HG03097 (cell line): ENCODE results near the gene CCDC32.
A peak's percentile ranks its signal among the peaks of the same experiment; 100 is the strongest.

ENCODE experiments used
- ATAC-seq: cut with Tn5 transposase; IDR thresholded peaks from one replicate; pipeline ENCODE4 v1.9.1; 2021; ENCODE audit not compliant: unreplicated experiment, low FRiP score

The CCDC32 gene

DNA sequence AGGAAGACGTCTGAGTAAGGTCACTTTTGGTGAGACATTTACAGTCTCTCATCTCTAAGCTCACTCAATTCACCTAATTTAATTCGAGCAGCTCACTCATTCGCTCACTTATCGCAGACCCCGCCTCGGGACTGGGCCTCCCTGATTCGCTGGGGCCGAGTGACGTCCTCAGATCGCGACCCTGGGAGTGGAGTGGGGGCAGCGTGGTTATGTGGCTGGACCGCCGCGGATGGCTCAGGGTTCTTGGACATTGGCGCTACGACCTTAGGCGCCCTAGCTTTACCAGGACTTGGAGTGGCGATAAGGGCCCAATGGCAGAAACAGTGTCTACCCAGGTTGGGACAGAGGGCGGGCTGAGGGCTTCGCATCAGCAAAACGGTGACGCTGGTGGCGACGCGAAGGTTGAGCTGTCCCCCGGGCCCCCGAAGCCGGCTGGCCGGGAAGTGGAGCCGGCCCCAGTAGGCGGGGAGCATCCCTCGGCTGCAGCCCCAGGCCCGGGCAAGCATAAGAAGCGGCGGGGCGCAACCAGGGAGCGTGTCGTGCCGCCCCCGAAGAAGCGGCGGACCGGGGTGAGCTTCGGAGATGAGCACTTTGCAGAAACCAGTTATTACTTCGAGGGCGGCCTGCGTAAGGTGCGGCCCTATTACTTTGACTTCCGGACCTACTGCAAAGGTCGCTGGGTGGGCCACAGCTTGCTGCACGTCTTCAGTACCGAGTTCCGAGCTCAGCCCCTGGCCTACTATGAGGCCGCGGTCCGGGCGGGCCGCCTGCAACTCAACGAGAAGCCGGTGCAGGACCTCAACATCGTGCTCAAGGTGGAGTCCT, 4.5 kb upstream of the CCDC32 start, which contains the start of gene RPUSD2:
TSS of gene RPUSD2 (plus strand) at position 171 of the 825 bp plus-strand sequence. CDS start at position 210, 39 bp downstream.
- peak; percentile 49 for ATAC-seq

DNA sequence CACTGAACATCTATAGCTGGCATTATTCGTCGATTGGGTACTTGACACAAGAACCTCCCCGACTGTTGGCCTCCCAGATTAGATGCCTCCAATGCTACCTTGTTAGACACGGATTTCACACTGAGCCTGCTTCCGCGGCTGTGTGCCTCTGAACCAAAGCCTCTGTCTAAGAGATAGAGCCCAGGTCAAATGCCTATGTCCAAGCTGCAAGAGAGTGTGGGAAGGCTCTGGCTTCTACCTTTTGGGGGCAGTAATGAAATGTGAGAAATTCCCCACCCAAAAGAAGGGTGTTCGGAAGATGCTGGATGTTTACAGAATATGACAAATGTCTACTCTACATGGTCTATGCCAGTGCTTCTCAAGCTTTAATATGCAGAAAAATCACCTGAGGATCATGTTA, 2.3 kb upstream of the CCDC32 start:
- ATAC-seq = no peak

DNA sequence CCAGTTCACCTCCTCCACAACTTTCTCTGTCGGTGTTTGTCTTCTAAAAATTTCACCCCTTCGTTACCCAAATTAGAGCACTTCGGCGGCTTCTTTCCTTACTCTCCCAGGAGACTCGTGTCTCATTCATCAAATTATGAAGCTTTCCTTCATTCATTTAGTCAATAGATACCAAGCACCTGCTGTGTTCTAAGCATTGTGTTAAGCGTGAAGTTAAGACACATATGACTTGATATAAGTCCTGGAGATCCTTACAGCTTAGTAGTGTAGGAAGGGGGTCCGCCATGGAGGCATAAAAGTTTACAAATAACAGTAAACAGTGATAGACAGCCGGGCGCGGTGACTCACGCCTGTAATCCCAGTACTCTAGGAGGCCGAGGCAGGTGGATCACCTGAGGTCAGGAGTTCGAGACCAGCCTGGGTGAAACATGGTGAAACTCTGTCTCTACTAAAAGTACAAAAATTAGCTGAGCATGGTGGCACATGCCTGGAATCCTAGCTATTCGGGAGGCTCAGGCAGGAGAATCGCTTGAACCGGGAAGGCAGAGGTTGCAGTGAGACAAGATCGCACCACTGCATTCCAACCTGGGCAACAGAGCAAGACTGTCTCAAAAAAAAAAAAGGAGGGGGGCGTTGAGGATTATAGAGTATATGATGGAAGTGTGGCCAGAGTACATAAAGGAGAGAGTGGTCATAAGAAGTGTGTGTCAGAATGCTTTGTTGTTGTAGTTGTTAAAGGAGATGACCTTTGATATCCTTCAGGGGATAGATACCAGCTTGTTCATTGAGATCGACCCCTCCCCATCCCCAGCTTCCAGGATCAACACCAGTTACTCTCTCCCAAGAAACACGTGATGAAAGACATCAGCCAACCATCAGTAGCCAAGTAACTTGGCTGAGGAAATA, 744 bp upstream of the CCDC32 start:
- no peak for ATAC-seq

DNA sequence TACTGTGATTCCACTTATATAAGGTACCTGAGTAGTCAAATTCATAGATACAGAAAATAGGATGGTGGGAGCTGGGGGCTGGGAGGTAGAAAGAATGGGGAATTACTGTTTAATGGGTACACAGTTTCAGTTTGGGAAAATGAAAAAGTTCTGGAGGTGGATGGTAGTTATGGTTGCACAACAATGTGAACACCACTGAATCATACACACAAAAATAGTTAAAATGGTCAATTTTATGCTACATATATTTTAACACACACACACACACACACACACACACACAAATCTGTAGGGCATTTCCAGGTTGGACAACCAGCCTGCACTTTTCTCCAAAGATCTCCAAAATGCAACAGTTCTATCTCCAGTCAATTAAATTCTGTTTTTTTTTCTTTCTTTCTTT, 1.4 kb downstream of the CCDC32 start:
- no peak for ATAC-seq

DNA sequence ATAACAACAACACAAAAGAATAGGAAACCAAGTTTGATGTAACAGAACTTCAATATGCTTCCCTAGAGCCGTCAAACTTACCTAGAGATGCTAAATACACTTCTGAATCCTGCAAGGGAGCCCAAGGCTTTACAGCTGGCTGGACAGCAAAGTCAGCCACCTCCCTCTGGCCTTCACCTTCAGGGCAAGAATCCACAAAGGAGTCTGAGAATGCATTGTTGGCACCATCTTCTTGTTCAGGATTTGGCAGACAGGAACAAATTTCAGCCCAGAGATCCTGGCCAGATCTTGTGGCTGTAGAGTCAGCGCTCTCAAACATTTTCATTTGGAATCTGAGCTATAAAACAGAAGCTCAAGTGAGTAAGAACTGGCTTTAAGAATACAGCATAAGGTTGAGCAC, 2.2 kb downstream of the CCDC32 start:
- ATAC-seq = no peak

DNA sequence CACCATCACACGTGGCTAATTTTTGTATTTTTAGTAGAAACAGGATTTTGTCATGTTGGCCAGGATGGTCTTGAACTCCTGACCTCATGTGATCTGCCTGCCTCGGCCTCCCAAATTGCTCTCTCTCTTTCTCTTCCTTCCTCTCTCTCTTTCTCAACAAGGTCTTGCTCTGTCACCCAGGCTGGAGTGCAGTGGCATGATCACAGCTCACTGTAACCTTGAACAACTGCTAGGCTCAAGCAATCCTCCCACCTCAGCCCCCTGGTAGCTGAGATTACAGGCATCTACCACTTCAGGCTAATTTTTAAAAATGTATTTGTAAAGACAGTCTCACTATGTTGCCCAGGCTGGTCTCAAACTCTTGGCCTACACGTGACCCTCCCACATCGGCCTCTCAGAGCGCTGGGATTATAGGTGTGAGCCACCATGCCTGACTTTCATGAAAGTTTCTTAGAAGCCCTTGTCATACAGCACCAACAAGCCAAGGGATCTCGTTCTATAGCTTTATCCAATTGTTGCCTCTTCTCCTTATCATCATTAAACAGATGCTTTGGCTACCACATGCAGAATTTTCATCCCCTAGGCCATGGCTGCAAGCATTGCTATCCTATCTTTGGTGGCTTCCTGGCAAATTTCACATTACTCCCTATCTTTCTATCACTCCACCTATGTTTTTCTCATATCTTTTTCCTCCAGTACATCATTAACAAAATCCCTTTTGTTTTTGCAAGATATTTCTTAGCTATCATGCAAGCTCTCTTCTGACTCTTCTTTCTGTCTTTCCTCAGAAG, 5.7 kb downstream of the CCDC32 start:
- no peak for ATAC-seq

DNA sequence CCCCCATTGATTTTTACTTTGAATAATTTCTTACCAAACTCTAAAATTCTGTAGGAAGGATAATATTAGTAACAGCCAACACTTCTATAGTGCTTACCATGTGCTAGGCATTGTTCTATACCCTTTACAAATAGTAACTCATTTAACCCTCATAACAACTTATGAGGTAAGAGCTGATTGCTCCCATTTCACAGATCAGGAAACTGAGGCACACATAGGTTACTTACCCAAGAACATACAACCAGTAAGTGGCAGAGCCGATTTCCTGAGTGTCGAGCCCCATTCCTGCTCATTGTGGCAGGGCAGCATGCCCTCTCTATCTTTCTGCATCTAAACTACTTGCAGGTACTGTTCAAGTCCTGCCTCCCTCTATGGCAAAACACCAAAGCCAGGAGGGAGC, 9.0 kb downstream of the CCDC32 start:
- ATAC-seq = no peak

DNA sequence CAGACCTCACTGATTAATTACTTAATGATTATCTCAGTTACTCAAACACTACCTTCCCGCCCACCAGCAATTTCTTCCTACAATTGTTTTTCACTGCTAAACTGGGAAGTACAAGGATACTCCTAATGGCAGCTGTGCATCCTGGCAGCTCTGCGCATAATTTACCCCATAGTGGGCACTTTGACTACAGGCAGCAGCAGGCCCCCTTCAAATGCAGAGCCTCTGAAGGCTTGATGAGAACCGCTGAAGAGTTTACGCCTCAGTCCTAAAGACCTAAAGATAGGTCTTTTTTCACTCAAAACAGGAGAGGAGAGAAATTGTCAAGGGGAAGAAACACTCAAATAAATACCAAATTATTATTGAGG, 10.7 kb downstream of the CCDC32 start:
- no peak for ATAC-seq

DNA sequence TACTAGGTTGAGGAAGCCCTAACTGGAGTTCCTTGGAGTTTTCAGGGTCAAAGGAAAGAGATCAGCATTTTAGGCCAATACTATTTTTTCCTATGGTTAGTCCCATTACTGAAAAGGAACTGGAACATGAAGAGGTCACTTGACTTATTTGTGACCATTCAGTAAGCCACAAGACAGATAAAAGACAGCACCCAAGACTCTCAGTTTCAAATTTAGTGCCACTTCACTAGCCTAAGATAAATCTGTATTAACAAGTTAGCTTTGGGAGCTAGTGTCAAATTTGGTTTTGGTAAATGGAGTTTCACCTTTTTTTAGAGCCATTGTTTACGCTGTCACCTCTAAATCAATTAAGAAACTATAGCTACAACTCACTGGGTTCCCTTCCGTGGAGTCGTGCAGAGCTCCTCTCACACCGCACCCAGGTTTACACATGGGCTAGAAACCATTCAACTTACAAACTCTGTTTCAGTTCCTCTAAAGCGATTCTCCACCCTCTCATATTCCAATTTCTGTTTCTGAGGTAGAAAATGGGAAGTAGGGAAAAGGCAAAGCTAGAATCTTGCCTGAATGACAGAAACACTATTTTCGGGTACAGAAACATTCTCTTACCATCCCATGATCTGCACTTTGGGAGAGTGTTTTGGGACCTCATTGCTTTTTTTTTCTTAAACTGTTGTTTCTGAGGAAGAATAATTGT, 14.4 kb downstream of the CCDC32 start:
- peak; percentile 61 for ATAC-seq

DNA sequence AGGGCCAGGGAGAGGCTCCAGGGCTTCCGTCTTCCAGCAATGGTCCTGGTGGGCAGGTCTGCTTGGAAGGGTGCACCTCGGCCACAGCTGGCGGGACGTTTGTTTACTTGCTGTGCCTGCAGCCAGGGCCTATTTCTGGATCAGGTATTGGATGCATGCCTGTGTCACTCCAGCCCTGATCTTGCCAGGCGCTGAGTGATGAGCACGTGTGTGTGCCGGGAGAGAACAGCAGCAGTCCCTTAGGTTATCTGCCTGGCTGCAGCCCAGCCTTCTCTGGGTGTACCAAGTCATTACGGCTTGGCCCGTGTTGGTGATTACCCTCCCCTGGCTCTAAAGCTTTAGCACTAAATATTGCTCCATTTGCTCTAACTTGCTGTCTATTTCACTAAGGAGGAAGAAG, 14.9 kb downstream of the CCDC32 start:
- no peak for ATAC-seq

DNA sequence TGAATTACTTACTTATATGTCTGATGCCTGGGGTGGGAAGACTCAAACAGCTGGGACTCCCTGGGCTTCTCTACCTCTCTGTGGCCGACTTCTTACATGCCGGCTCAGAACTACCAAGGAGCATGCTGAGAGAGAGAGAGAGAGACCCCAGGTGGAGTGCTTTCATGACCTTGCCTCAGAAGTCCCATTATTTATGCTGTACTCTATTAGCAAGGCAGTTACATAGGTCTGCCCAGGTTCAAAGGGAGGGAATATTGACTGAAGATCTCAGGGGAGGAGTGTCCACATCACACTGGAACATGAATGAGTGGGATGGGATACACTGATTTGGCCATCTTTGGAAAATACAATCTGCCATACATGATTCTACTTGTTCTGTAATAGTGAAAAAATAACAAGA, 16.2 kb downstream of the CCDC32 start:
- no peak for ATAC-seq

DNA sequence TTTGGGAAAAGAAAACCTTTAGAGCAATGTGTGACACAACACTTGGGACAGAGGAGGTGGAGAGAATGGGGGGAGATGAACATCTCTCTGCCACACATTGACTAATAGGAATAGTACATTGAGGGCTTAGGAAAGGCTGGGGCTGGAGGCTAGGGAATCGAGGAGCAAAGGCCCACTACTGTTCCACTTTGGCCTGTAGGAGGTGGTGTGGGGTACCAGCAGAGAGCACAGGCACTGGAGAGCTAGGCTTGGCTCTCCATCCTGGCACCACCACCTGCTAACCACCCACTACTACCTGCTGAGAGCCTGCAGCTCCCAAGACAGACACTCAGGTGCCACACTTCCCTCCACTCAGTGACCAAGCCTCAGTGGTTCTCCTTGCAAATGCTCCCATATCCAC, 19.4 kb downstream of the CCDC32 start:
- ATAC-seq = no peak

DNA sequence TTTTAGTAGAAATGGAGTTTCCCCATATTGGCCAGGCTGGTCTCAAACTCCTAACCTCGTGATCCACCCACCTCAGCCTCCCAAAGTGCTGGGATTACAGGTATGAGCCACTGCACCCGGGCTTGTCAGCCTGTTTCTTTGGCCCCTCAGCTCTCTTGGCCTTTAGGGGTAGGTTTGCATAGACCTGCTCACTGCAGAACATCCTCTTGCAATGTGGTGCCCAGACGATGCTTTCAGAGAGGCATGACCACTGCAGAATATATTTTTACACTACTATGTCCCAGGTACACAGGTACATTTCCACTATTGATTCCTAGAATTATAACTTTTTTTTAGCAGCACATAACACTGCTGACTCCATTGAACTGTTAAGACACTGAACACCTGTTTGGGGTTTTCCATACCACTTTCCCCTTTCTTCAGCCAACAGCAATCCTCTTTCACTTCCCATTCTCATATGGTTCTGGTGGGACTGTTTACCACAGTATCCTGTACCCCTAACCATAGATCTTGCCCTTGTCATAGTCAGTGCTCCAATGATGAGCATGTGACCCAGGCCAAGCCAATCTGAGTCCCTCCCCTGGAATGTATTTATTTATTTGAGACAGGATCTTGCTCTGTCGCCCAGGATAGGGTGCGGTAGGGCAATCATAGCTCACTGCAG, 21.1 kb downstream of the CCDC32 start:
- peak; percentile 66 for ATAC-seq

DNA sequence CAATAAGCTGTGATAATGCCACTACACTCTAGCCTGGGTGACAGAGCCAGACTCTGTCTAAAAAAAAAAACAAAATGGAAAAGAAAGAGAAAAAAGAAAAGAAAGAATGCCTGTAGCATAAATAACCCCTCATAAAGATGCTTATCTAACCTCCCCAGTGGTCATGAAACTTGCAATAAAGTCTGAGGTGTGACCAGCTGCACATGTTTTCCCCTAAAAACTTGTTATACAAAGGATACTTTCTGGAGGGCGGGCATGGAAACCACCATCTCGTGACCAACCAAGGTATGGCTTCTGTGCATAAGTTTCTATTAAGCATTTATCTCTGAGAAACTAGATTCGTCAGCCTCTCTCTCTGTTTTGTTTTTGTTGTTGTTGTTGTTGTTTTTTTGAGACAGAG, 21.8 kb downstream of the CCDC32 start:
- no peak for ATAC-seq

DNA sequence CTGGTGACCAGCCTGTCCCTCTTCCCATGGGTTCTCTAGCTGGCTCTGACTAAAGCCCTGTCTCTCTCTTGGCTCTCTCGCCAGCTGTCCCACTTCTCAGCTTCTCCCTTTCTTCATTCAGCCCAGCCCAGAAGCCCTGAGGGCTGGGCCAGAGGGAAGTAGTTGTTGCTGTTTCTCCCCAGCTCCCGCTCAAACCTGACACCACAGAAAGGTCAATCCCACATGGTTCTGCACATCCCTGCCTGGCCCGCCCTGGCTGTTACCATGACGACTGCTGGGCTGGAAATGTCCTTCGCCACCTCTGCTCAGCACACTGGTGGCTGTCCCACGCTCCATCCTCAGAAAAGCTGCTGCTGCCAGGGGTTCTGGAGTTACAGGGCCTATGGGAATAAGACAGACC, 25.9 kb downstream of the CCDC32 start:
- no peak for ATAC-seq

DNA sequence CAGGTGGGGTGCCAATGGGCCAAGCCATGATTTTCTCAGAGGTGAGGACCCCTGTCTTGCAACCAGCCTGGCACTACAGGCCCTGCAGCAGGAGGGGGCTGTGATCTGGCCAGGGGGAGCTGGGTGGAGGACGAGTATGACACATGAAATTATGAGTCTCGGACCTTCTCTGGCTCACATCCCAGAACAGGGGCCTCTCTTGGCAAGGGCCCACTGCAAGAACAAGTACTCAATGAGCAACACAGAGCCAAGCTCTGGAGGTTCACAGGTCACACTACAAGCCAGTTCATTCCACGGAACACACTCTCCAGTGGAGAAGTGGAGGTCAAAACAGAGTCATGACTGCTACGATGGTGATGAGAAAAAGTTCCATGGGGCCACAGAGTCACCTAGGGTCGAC, 28.3 kb downstream of the CCDC32 start:
- no peak for ATAC-seq

DNA sequence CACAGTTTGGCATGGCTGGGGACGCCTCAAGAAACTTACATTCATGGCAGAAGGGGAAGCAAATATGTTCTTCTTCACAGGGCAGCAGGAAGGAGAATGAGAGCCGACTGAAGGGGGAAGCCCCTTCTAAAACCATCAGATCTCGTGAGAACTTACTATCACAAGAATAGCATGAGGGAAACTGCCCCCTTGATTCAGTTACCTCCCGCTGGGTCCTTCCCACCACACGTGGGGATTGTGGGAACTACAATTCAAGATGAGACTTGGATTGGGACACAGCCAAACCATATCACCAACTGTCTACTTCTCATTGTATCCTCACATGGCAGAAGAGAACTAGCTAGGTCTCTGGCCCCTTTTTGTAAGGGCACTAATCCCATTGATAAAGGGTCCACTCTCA, 30.5 kb downstream of the CCDC32 start:
- ATAC-seq = no peak

DNA sequence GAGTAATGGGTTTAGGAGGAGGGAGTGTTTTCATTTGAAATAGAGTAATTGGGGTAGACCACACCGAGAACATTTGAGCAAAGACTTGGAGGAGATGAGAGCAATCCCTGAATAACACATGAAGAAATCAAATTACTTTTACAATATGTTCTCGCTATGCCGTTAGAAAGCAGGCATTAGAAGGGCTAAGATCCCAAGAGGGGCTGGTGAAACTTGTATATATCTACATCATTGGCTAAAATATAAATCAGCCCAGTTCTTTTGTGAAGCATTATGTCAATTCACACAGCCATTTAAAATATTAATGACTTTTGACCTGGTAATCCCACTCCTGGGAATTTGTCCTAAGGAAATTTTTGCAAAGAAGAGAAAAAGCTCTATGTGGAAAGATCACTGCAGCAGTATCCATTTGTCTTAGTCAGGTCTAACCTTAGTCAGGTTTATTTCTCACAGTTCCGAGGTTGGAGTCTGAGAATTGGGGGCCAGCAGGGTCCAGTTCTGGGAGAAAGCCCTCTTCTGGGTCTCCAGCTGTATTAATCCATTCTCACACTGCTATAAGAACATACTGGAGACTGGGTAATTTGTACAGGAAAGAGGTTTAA, 31.0 kb downstream of the CCDC32 start:
- ATAC-seq = no peak

DNA sequence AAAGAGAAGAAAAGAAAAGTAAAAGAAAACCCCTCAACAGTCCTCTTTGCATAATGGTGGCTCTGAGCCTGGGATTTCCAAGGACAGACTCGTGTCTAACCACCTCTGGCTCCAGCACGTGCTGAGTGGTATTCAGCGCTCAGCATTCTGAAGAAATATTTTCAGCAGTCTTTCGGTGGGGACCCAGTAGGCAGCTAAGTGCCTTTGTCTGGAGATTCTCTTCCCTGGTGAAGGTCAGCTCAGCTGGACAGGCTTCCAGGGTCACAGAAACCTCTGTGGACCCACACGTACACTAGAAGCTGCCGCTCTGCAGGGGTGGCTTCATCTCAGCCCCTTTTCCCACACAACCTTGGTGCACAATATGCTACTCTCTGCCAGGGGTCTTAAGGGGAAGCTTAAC, 36.0 kb downstream of the CCDC32 start:
- ATAC-seq = no peak
